Keratinocyte (primary cell): Measurements from ENCODE around the gene IL15. TPM values are rescaled to one million over a fixed set of nuclear protein-coding genes. Genes with fewer than 3 reads are reported as not detected.

ENCODE experiments used
- DNase-seq: peaks from one replicate; pipeline ENCODE4 v3.0.0-alpha.2; 2011; ENCODE audit warnings: low read depth, missing footprints, low spot score
- FAIRE-seq: peaks from 2 replicates; lab custom pipeline; 2011; peaks lifted over from hg19 to GRCh38; lab: Jason Lieb, UNC
- H2AFZ ChIP-seq: 2 replicates; pipeline ENCODE4 v1.6.0; 2012; ENCODE audit warnings: low read length, control low read depth, inconsistent platforms; ENCODE audit not compliant: control insufficient read depth
- H3K27ac ChIP-seq: 2 replicates; pipeline ENCODE4 v1.5.1; 2011; ENCODE audit warnings: low read length; ENCODE audit not compliant: control insufficient read depth, insufficient read depth
- H3K27me3 ChIP-seq: 3 replicates; pipeline ENCODE4 v1.6.0; 2011; ENCODE audit warnings: low read length; ENCODE audit not compliant: control insufficient read depth, insufficient read depth; ENCODE audit errors: extremely low read depth
- H3K36me3 ChIP-seq, 2 experiments: 2 replicates in 1 of 2; 3 replicates in 1 of 2; pipeline ENCODE4 v1.5.1; 2011; ENCODE audit warnings: low read length in 2 of 2, mild to moderate bottlenecking in 1 of 2; ENCODE audit not compliant: control insufficient read depth in 2 of 2, insufficient read depth in 2 of 2; ENCODE audit errors: extremely low read depth in 1 of 2
- H3K4me1 ChIP-seq: 3 replicates; pipeline ENCODE4 v1.5.1; 2011; ENCODE audit warnings: low read length; ENCODE audit not compliant: control insufficient read depth, insufficient read depth; ENCODE audit errors: extremely low read depth
- H3K4me2 ChIP-seq: 3 replicates; pipeline ENCODE4 v1.6.0; 2011; ENCODE audit warnings: low read depth, low read length; ENCODE audit not compliant: control insufficient read depth, insufficient read depth; ENCODE audit errors: extremely low read depth
- H3K4me3 ChIP-seq, 3 experiments: fragments of 200-600 bp in 1 of 3; sonication (generic) in 1 of 3; 2 replicates in 2 of 3; 3 replicates in 1 of 3; pipeline ENCODE4 v1.5.1; 2011 to 2016; ENCODE audit warnings: low read length in 3 of 3, mild to moderate bottlenecking in 3 of 3, control low read depth in 2 of 3, inconsistent platforms in 1 of 3, low read depth in 1 of 3, mixed read lengths in 1 of 3, mixed run types in 1 of 3, moderate library complexity in 1 of 3; ENCODE audit not compliant: control insufficient read depth in 2 of 3, insufficient read depth in 2 of 3; ENCODE audit errors: extremely low read depth in 1 of 3
- H3K79me2 ChIP-seq: 2 replicates; pipeline ENCODE4 v1.6.0; 2012; ENCODE audit warnings: low read length; ENCODE audit not compliant: control insufficient read depth, insufficient read depth
- H3K9ac ChIP-seq: 3 replicates; pipeline ENCODE4 v1.6.0; 2011; ENCODE audit warnings: low read length; ENCODE audit not compliant: control insufficient read depth, insufficient read depth; ENCODE audit errors: extremely low read depth
- H3K9me1 ChIP-seq: 3 replicates; pipeline ENCODE4 v1.6.0; 2011; ENCODE audit warnings: low read length; ENCODE audit not compliant: control insufficient read depth, insufficient read depth; ENCODE audit errors: extremely low read depth
- H3K9me3 ChIP-seq: 2 replicates; pipeline ENCODE4 v1.5.1; 2012; ENCODE audit warnings: low read depth, low read length; ENCODE audit not compliant: control insufficient read depth
- H4K20me1 ChIP-seq: 3 replicates; pipeline ENCODE4 v1.6.0; 2011; ENCODE audit warnings: low read length; ENCODE audit not compliant: control insufficient read depth, insufficient read depth; ENCODE audit errors: extremely low read depth
- CTCF ChIP-seq, 3 experiments: IDR thresholded peaks in 1 of 3; conservative IDR thresholded peaks in 1 of 3; optimal IDR thresholded peaks in 1 of 3; 2 replicates in 2 of 3; 3 replicates in 1 of 3; pipeline versions ENCODE3 to v1.5.1; 2011; ENCODE audit warnings: low read length in 3 of 3, mild to moderate bottlenecking in 3 of 3, moderate library complexity in 2 of 3, control low read depth in 1 of 3, inconsistent platforms in 1 of 3; ENCODE audit not compliant: insufficient read depth in 2 of 3; ENCODE audit errors: extremely low read depth in 1 of 3
- EZH2 ChIP-seq: IDR thresholded peaks from one replicate; pipeline ENCODE4 v1.6.1; 2012; ENCODE audit warnings: inconsistent platforms, mild to moderate bottlenecking, low read length, moderate library complexity
- dilution Hi-C: fragments of 300-500 bp; cut with MboI; formaldehyde crosslinking; loops from one replicate; pipeline ENCODE4 v1.7.0; 2020; ENCODE audit warnings: low sequenced_read_pairs; ENCODE audit not compliant: extremely low pct_ligation_motif_present
- polyA minus RNA-seq, 3 experiments: library from RNA; depleted of rRNA, polyadenylated mRNA; stranded (reverse); fragments of >200 nt; gene quantifications; 1 replicate in 1 of 3; 2 replicates in 1 of 3; 3 replicates in 1 of 3; pipeline ENCODE4 v1.2.3, GENCODE V29; 2011
- polyA plus RNA-seq, 5 experiments: library from polyadenylated mRNA; depleted of rRNA in 3 of 5; stranded (reverse) in 3 of 5; stranded (forward) in 1 of 5; unstranded in 1 of 5; fragments of >200 nt; gene quantifications; 1 replicate in 1 of 5; 2 replicates in 3 of 5; 3 replicates in 1 of 5; pipeline versions ENCODE4 v1.2.1 to v1.2.3, GENCODE V29; 2011 to 2012; ENCODE audit warnings: missing spikeins in 2 of 5, low read depth in 1 of 5, low replicate concordance in 1 of 5

The IL15 gene
- 0.70 to 1.4 TPM (median 0.99 TPM) in 3 replicates for polyA plus RNA-seq
- polyA plus RNA-seq (2011; ENCODE audit: low read depth) = not detected
- 0.60 and 0.74 TPM in 2 replicates for polyA plus RNA-seq (2011; cell fraction: cytosol; rRNA removed)
- 1.2 and 2.7 TPM in 2 replicates for polyA plus RNA-seq (2011; cell fraction: nucleus; rRNA removed)
- 0.38 and 0.78 TPM in 2 replicates for polyA plus RNA-seq (2012; ENCODE audit: low replicate concordance)
- polyA minus RNA-seq = 0.43 to 1.2 TPM (median 0.49 TPM) in 3 replicates
- not detected for polyA minus RNA-seq (2011; cell fraction: cytosol; rRNA and poly(A)+ RNA removed)
- 1.5 and 2.0 TPM in 2 replicates for polyA minus RNA-seq (2011; cell fraction: nucleus; rRNA and poly(A)+ RNA removed)

- no peaks in the 10 kb centered on the region for H4K20me1 ChIP-seq
- H2AFZ ChIP-seq = peak within 1 kb of the TSS; percentile 94
- H3K27ac ChIP-seq = peak within 1 kb of the TSS; percentile 46
- H3K4me3 ChIP-seq = peak within 1 kb of the TSS; percentile 65 to 93 (median 82)
- peak within 1 kb of the TSS; percentile 95 for H3K4me2 ChIP-seq
- no peaks in the 10 kb centered on the region for H3K9me3 ChIP-seq
- H3K9ac ChIP-seq = peak within 1 kb of the TSS; percentile 74
- FAIRE-seq (no peak), DNase-seq (no peak)
- H3K27me3 ChIP-seq = no peaks in the 10 kb centered on the region
- H3K36me3 ChIP-seq = no peaks in the 10 kb centered on the region
- H3K79me2 ChIP-seq = no peaks in the 10 kb centered on the region
- no peak for TF ChIP-seq EZH2
- TF ChIP-seq CTCF (optimal IDR thresholded peaks at IDR 0.05 in 1 of 3, IDR thresholded peaks at IDR 0.05 in 1 of 3, conservative IDR thresholded peaks at IDR 0.05 in 1 of 3; ENCODE audit: extremely low read depth in 1 of 3, insufficient read depth in 2 of 3, low read length in 3 of 3) = no peak
- no peaks in the 10 kb centered on the region for H3K9me1 ChIP-seq
- dilution Hi-C loops = no loop called here
- peaks cover 10% of the 10 kb centered on the region for H3K4me1 ChIP-seq
Observed at GRCh38 chr4:141636082-141636770, at the start of gene IL15. IL15 (plus strand) TSS chr4:141636583; CDS start chr4:141719465, 82,882 bp downstream.

GRCh38 chr4:141587897-141588296, 48.5 kb upstream of the IL15 start:
- no peak for FAIRE-seq
- TF ChIP-seq CTCF (optimal IDR thresholded peaks at IDR 0.05 in 1 of 3, IDR thresholded peaks at IDR 0.05 in 1 of 3, conservative IDR thresholded peaks at IDR 0.05 in 1 of 3; ENCODE audit: extremely low read depth in 1 of 3, insufficient read depth in 2 of 3, low read length in 3 of 3) (no peak), EZH2 (no peak)
- Histone ChIP-seq H3K4me3 (no peak overlapping the region), H3K4me1 (no peaks in the 10 kb centered on the region), H3K79me2 (no peaks in the 10 kb centered on the region), H3K27ac (no peak overlapping the region), H3K9me1 (no peaks in the 10 kb centered on the region), H3K36me3 (no peaks in the 10 kb centered on the region), H3K9ac (no peak overlapping the region), H3K4me2 (no peak overlapping the region), H3K27me3 (no peaks in the 10 kb centered on the region), H4K20me1 (no peaks in the 10 kb centered on the region), H3K9me3 (peaks cover 3% of the 10 kb centered on the region), H2AFZ (no peak overlapping the region)
- dilution Hi-C loops = no loop called here
- no peak for DNase-seq
